ENCODE data around the gene CTNNBIP1.

Gene CTNNBIP1

GRCh38 chr1:9874959-9875635, 35.0 kb downstream of the CTNNBIP1 start:
- peak; percentile 67 to 72 for DNase-seq

- no peak for DNase-seq
Measured at GRCh38 chr1:9874412-9874811, 35.7 kb downstream of the CTNNBIP1 start.

GRCh38 chr1:9873992-9874391, 36.1 kb downstream of the CTNNBIP1 start:
- no peak for DNase-seq

- no peak for DNase-seq
Measured at GRCh38 chr1:9873385-9873784, 36.7 kb downstream of the CTNNBIP1 start.

GRCh38 chr1:9872430-9873165, 37.5 kb downstream of the CTNNBIP1 start:
- DNase-seq, result no peak

- no peak for DNase-seq
Measured at GRCh38 chr1:9871707-9872425, 38.2 kb downstream of the CTNNBIP1 start.

- no peak for DNase-seq
Measured at GRCh38 chr1:9871021-9871420, 39.0 kb downstream of the CTNNBIP1 start.

GRCh38 chr1:9870572-9870971, 39.5 kb downstream of the CTNNBIP1 start:
- no peak for DNase-seq

- DNase-seq, result no peak
Measured at GRCh38 chr1:9869831-9870251, 40.2 kb downstream of the CTNNBIP1 start.

GRCh38 chr1:9868244-9868590, 41.9 kb downstream of the CTNNBIP1 start:
- no peak for DNase-seq

- peak; percentile 81 to 90 for DNase-seq
Measured at GRCh38 chr1:9867408-9868243, 42.4 kb downstream of the CTNNBIP1 start.

- no peak for DNase-seq
Measured at GRCh38 chr1:9866836-9867235, 43.2 kb downstream of the CTNNBIP1 start.

GRCh38 chr1:9865724-9866123, 44.3 kb downstream of the CTNNBIP1 start:
- no peak for DNase-seq

GRCh38 chr1:9863371-9863770, 46.7 kb downstream of the CTNNBIP1 start:
- no peak for DNase-seq

GRCh38 chr1:9861360-9861759, 48.7 kb downstream of the CTNNBIP1 start:
- DNase-seq, result no peak

GRCh38 chr1:9860887-9861286, 49.2 kb downstream of the CTNNBIP1 start:
- no peak for DNase-seq

- DNase-seq, result no peak
Measured at GRCh38 chr1:9859281-9860014, 50.6 kb downstream of the CTNNBIP1 start.

- DNase-seq, result no peak
Measured at GRCh38 chr1:9858293-9859035, 51.6 kb downstream of the CTNNBIP1 start.

GRCh38 chr1:9855186-9855585, 54.9 kb downstream of the CTNNBIP1 start:
- DNase-seq, result no peak

- no peak for DNase-seq
Measured at GRCh38 chr1:9853249-9853595, 56.8 kb downstream of the CTNNBIP1 start.

GRCh38 chr1:9852410-9853248, 57.4 kb downstream of the CTNNBIP1 start:
- no peak for DNase-seq
